Measurements from ENCODE around the gene PDE4D. TPM values are rescaled to one million over a fixed set of nuclear protein-coding genes. Genes with fewer than 3 reads are reported as not detected.

Gene PDE4D
- total RNA-seq, 2 experiments from 2014 or later, result 164 to 175 TPM

DNA sequence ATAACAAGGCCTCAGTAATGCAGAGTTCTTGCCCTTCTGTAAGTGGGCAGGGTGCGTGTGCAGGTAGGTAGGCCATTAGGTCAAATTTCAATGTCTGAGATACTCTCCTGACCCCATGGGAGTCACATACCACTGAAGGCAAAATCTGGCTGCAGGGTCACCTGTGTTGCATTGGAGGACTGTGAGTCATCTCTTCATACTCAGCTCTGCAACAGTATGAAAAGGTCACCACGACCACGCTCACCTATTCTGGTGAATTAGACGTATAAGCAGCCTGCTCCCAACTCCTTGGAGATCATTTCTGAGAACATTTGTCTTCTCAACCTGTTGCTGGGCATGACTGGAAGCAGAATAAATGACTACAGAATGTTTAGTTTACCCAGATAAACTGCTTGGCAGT is 599.8 kb downstream of the PDE4D start:
- TF ChIP-seq, protein P1, sequence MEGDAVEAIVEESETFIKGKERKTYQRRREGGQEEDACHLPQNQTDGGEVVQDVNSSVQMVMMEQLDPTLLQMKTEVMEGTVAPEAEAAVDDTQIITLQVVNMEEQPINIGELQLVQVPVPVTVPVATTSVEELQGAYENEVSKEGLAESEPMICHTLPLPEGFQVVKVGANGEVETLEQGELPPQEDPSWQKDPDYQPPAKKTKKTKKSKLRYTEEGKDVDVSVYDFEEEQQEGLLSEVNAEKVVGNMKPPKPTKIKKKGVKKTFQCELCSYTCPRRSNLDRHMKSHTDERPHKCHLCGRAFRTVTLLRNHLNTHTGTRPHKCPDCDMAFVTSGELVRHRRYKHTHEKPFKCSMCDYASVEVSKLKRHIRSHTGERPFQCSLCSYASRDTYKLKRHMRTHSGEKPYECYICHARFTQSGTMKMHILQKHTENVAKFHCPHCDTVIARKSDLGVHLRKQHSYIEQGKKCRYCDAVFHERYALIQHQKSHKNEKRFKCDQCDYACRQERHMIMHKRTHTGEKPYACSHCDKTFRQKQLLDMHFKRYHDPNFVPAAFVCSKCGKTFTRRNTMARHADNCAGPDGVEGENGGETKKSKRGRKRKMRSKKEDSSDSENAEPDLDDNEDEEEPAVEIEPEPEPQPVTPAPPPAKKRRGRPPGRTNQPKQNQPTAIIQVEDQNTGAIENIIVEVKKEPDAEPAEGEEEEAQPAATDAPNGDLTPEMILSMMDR (IDR thresholded peaks at IDR 0.05), result no peak
- Mint-ChIP-seq H3K27me3 (no peaks in the 10 kb centered on the region), H3K27ac (no peak overlapping the region), H3K36me3 (ENCODE audit: low read depth) (no peaks in the 10 kb centered on the region), H3K4me1 (ENCODE audit: low read depth) (peaks cover 21% of the 10 kb centered on the region), H3K9me3 (no peaks in the 10 kb centered on the region), H3K4me3 (no peak overlapping the region)
- Histone ChIP-seq H3K4me1 (ENCODE audit: insufficient read depth, low read length) (no peaks in the 10 kb centered on the region), H3K4me3 (ENCODE audit: low read length) (no peak overlapping the region), H3K27ac (ENCODE audit: low read depth in 1 of 2, low read length in 2 of 2) (no peak overlapping the region), H3K9me3 (ENCODE audit: control insufficient read depth in 1 of 2, insufficient read depth in 1 of 2, low read length in 2 of 2) (no peaks in the 10 kb centered on the region), H3K27me3 (ENCODE audit: control insufficient read depth in 1 of 2, insufficient read depth in 2 of 2, low read length in 2 of 2) (no peaks in the 10 kb centered on the region), H3K36me3 (ENCODE audit: insufficient read depth, low read length) (no peaks in the 10 kb centered on the region)
- CTCF ChIA-PET, result no interaction called here
- intact Hi-C loops (cut with DNase I, micrococcal nuclease), result no loop called here
- DNase-seq, result no peak
- POLR2A ChIA-PET, result no interaction called here
- ATAC-seq (ENCODE audit: poor library complexity), result no peak

DNA sequence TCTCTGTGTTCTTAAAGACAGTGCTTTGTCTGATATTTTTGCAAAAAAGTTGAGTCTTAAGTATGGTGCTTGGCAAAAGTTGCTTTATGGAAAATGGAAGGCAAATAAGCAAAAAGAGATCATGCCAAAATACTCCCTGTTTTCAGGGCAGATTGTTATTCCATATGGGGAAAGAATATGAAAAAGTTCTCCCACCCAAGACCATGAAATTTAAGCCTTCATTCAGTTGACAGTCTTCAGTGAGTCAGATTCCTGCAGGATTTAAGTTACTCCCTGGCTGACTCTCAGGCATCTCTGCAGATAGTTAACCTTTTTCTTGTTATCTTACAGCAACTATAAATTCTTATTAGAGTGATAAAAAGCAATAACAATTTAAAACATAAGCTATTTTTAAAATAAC is 601.6 kb downstream of the PDE4D start:
- no peaks in the 10 kb centered on the region for H3K36me3 ChIP-seq (ENCODE audit: insufficient read depth, low read length)
- H3K4me3 Mint-ChIP-seq, result no peak overlapping the region
- no peaks in the 10 kb centered on the region for H3K9me3 ChIP-seq (ENCODE audit: control insufficient read depth in 1 of 2, insufficient read depth in 1 of 2, low read length in 2 of 2)
- no peaks in the 10 kb centered on the region for H3K27me3 Mint-ChIP-seq
- no peaks in the 10 kb centered on the region for H3K4me1 ChIP-seq (ENCODE audit: insufficient read depth, low read length)
- peaks cover 11% of the 10 kb centered on the region for H3K4me1 Mint-ChIP-seq (ENCODE audit: low read depth)
- TF ChIP-seq, protein P1 (IDR thresholded peaks at IDR 0.05), result no peak
- CTCF ChIA-PET, result no interaction called here
- no peak for ATAC-seq (ENCODE audit: poor library complexity)
- no peak overlapping the region for H3K27ac Mint-ChIP-seq
- H3K36me3 Mint-ChIP-seq (ENCODE audit: low read depth), result no peaks in the 10 kb centered on the region
- H3K27ac ChIP-seq (ENCODE audit: low read depth in 1 of 2, low read length in 2 of 2), result no peak overlapping the region
- no peaks in the 10 kb centered on the region for H3K9me3 Mint-ChIP-seq
- no peaks in the 10 kb centered on the region for H3K27me3 ChIP-seq (ENCODE audit: control insufficient read depth in 1 of 2, insufficient read depth in 2 of 2, low read length in 2 of 2)
- POLR2A ChIA-PET, result no interaction called here
- intact Hi-C loops (cut with DNase I, micrococcal nuclease), result no loop called here
- DNase-seq, result no peak
- H3K4me3 ChIP-seq (ENCODE audit: low read length), result no peak overlapping the region

DNA sequence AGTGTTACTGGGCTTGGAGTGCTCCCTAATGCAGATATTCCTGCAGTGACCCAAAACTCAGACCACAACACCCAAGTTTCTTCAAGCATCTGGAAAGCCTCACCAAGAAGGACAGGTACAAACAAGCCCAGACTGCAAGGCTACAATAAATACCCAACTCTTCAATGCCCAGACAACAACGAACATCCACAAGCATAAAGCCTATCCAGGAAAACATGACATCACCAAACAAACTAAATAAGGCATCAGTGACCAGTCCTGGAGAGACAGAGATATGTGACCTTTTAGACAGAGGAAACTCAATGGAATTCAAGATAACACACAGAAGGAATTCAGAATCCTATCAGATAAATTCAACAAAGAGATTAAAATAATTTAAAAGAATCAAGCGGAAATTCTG is 605.6 kb downstream of the PDE4D start:
- CTCF ChIA-PET, result no interaction called here
- Histone ChIP-seq H3K36me3 (ENCODE audit: insufficient read depth, low read length) (no peaks in the 10 kb centered on the region), H3K9me3 (ENCODE audit: control insufficient read depth in 1 of 2, insufficient read depth in 1 of 2, low read length in 2 of 2) (no peaks in the 10 kb centered on the region), H3K27ac (ENCODE audit: low read depth in 1 of 2, low read length in 2 of 2) (no peak overlapping the region), H3K4me3 (ENCODE audit: low read length) (no peak overlapping the region), H3K4me1 (ENCODE audit: insufficient read depth, low read length) (no peaks in the 10 kb centered on the region), H3K27me3 (ENCODE audit: control insufficient read depth in 1 of 2, insufficient read depth in 2 of 2, low read length in 2 of 2) (no peaks in the 10 kb centered on the region)
- Mint-ChIP-seq H3K4me3 (no peak overlapping the region), H3K27me3 (no peaks in the 10 kb centered on the region), H3K9me3 (no peaks in the 10 kb centered on the region), H3K36me3 (ENCODE audit: low read depth) (no peaks in the 10 kb centered on the region), H3K4me1 (ENCODE audit: low read depth) (no peaks in the 10 kb centered on the region), H3K27ac (no peak overlapping the region)
- intact Hi-C loops (cut with DNase I, micrococcal nuclease), result no loop called here
- ATAC-seq (ENCODE audit: poor library complexity), result no peak
- TF ChIP-seq, protein P1 (IDR thresholded peaks at IDR 0.05), result no peak
- POLR2A ChIA-PET, result no interaction called here
- DNase-seq, result no peak
